Liver (tissue), 9 donors: Measurements from ENCODE around the gene CAST. TPM values are rescaled to one million over a fixed set of nuclear protein-coding genes. Genes with fewer than 3 reads are reported as not detected.

Source experiments
- DNase-seq: peaks from one replicate; pipeline ENCODE4 v3.0.0-alpha.2; 2017; ENCODE audit warnings: low spot score
- H3K27ac ChIP-seq, 2 donors: one replicate each; pipeline ENCODE4 v1.7.0; 2013; ENCODE audit warnings: inconsistent platforms in 2 of 2, low read length in 2 of 2, control low read depth in 1 of 2, low read depth in 1 of 2, mild to moderate bottlenecking in 1 of 2
- H3K27me3 ChIP-seq, 4 donors: one replicate each; pipeline versions ENCODE4 v1.6.1 to v1.7.0; 2013; ENCODE audit warnings: low read length in 3 of 4, inconsistent platforms in 1 of 4, mild to moderate bottlenecking in 1 of 4, moderate library complexity in 1 of 4; ENCODE audit not compliant: control insufficient read depth in 4 of 4, insufficient read depth in 4 of 4
- H3K36me3 ChIP-seq, 4 donors: one replicate each; pipeline versions ENCODE4 v1.6.1 to v1.7.0; 2013; ENCODE audit warnings: low read length in 3 of 4, mild to moderate bottlenecking in 3 of 4, low read depth in 1 of 4, moderate library complexity in 1 of 4; ENCODE audit not compliant: control insufficient read depth in 4 of 4, insufficient read depth in 3 of 4
- H3K4me1 ChIP-seq, 4 donors: one replicate each; pipeline versions ENCODE4 v1.6.1 to v1.7.0; 2013; ENCODE audit warnings: low read length in 3 of 4, mild to moderate bottlenecking in 3 of 4, moderate library complexity in 1 of 4; ENCODE audit not compliant: control insufficient read depth in 4 of 4, insufficient read depth in 4 of 4
- H3K4me3 ChIP-seq, 3 donors: one replicate each; pipeline versions ENCODE4 v1.6.1 to v1.7.0; 2013; ENCODE audit warnings: low read length in 3 of 3, control low read depth in 1 of 3, low read depth in 1 of 3, mild to moderate bottlenecking in 1 of 3
- H3K9ac ChIP-seq, 2 donors: one replicate each; pipeline ENCODE4 v1.7.0; 2013; ENCODE audit warnings: low read length in 2 of 2, mild to moderate bottlenecking in 2 of 2, moderate library complexity in 2 of 2, control low read depth in 1 of 2, low read depth in 1 of 2
- H3K9me3 ChIP-seq, 4 donors: one replicate each; pipeline versions ENCODE4 v1.6.1 to v1.7.0; 2013; ENCODE audit warnings: low read length in 3 of 4; ENCODE audit not compliant: control insufficient read depth in 4 of 4
- ATF3 ChIP-seq: IDR thresholded peaks from 2 replicates; pipeline ENCODE4 v1.6.1; 2016; ENCODE audit warnings: antibody characterized with exemption
- FOXA1 ChIP-seq: IDR thresholded peaks from 2 replicates; pipeline ENCODE4 v1.6.1; 2016; ENCODE audit warnings: antibody characterized with exemption
- GABPA ChIP-seq, 2 donors: IDR thresholded peaks in 1 of 2; conservative IDR thresholded peaks in 1 of 2; 2 replicates each; pipeline ENCODE4 v1.6.1; 2016; ENCODE audit warnings: antibody characterized with exemption in 2 of 2, mild to moderate bottlenecking in 1 of 2, moderate library complexity in 1 of 2
- HNF4A ChIP-seq, 2 donors: conservative IDR thresholded peaks; 2 replicates each; pipeline ENCODE4 v1.6.1; 2016; ENCODE audit warnings: antibody characterized with exemption in 2 of 2, mild to moderate bottlenecking in 2 of 2
- HNF4G ChIP-seq: IDR thresholded peaks from 2 replicates; pipeline ENCODE4 v1.6.1; 2016; ENCODE audit warnings: antibody characterized with exemption
- JUND ChIP-seq, 2 donors: IDR thresholded peaks; 2 replicates each; pipeline ENCODE4 v1.6.1; 2016; ENCODE audit warnings: antibody characterized with exemption in 2 of 2
- MAX ChIP-seq: IDR thresholded peaks from 2 replicates; pipeline ENCODE4 v1.6.1; 2016; ENCODE audit warnings: antibody characterized with exemption
- NR2F2 ChIP-seq: IDR thresholded peaks from 2 replicates; pipeline ENCODE4 v1.6.1; 2016; ENCODE audit warnings: antibody characterized with exemption
- TAF1 ChIP-seq: conservative IDR thresholded peaks from 2 replicates; pipeline ENCODE4 v1.6.1; 2016; ENCODE audit warnings: antibody characterized with exemption, mild to moderate bottlenecking
- YY1 ChIP-seq: IDR thresholded peaks from 2 replicates; pipeline ENCODE4 v1.6.1; 2016; ENCODE audit warnings: antibody characterized with exemption, mild to moderate bottlenecking
- WGBS: extraction: QIAGEN DNeasy Blood & Tissue Kit; methylation state at CpG from one replicate; pipeline ENCODE4 v1.1.7; 2013; 5-methylcytosine and 5-hydroxymethylcytosine counted together
- polyA plus RNA-seq, 2 donors: library from polyadenylated mRNA; stranded (reverse) in 1 of 2; unstranded in 1 of 2; fragments of 200-250 nt in 1 of 2; fragments of >200 nt in 1 of 2; fragmentation: Nextera tagmentation in 1 of 2; extraction: Ambion mirVana in 1 of 2; gene quantifications; one replicate each; pipeline versions ENCODE4 v1.2.1 to v1.2.3, GENCODE V29; 2013 to 2015
- total RNA-seq, 2 donors: library from RNA; depleted of rRNA; stranded (reverse); fragments of >200 nt; gene quantifications; one replicate each; pipeline ENCODE4 v1.2.3, GENCODE V29; 2014
- TF ChIP-seq, protein P1 (sequence below): IDR thresholded peaks from 2 replicates; pipeline ENCODE4 v1.6.1; 2016; ENCODE audit warnings: antibody characterized with exemption
- TF ChIP-seq, protein P2 (sequence below): fragments of 150-350 bp; IDR thresholded peaks from 2 replicates; pipeline ENCODE4 v1.5.1; 2017; ENCODE audit warnings: improper control_type of control experiment, low read depth, low read length; ENCODE audit not compliant: missing input control
- TF ChIP-seq, protein P3 (sequence below): IDR thresholded peaks from 2 replicates; pipeline ENCODE4 v1.6.1; 2016; ENCODE audit warnings: antibody characterized with exemption, mild to moderate bottlenecking
- donor health status: healthy.
- donor health status: healthy.
- donor health status: healthy.
- donor health status: healthy.
- donor health status: healthy.

Gene CAST
- total and polyA plus RNA-seq, 4 donors = 43.3 to 126 (median 81.0) TPM

- no peaks in the 10 kb centered on the region for H3K36me3 ChIP-seq
- no peaks in the 10 kb centered on the region for H3K9me3 ChIP-seq
- no peak overlapping the region for H3K4me3 ChIP-seq
- no peaks in the 10 kb centered on the region for H3K27me3 ChIP-seq
- peak overlapping the region in 1 of 2 donors; percentile 34 for H3K27ac ChIP-seq
- 76% methylated on average over 5 of the region's 5 CpGs for WGBS
- H3K9ac ChIP-seq = no peak overlapping the region
- peaks cover 2 to 11% (median 8%) of the 10 kb centered on the region in 4 donors for H3K4me1 ChIP-seq
- TF ChIP-seq NR2F2 (no peak), TAF1 (no peak), HNF4A (conservative IDR thresholded peaks at IDR 0.05) (no peak), JUND (IDR thresholded peaks at IDR 0.05) (no peak), YY1 (no peak), HNF4G (no peak)
- TF ChIP-seq, protein P1, sequence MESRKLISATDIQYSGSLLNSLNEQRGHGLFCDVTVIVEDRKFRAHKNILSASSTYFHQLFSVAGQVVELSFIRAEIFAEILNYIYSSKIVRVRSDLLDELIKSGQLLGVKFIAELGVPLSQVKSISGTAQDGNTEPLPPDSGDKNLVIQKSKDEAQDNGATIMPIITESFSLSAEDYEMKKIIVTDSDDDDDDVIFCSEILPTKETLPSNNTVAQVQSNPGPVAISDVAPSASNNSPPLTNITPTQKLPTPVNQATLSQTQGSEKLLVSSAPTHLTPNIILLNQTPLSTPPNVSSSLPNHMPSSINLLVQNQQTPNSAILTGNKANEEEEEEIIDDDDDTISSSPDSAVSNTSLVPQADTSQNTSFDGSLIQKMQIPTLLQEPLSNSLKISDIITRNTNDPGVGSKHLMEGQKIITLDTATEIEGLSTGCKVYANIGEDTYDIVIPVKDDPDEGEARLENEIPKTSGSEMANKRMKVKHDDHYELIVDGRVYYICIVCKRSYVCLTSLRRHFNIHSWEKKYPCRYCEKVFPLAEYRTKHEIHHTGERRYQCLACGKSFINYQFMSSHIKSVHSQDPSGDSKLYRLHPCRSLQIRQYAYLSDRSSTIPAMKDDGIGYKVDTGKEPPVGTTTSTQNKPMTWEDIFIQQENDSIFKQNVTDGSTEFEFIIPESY = no peak
- TF ChIP-seq, protein P2, sequence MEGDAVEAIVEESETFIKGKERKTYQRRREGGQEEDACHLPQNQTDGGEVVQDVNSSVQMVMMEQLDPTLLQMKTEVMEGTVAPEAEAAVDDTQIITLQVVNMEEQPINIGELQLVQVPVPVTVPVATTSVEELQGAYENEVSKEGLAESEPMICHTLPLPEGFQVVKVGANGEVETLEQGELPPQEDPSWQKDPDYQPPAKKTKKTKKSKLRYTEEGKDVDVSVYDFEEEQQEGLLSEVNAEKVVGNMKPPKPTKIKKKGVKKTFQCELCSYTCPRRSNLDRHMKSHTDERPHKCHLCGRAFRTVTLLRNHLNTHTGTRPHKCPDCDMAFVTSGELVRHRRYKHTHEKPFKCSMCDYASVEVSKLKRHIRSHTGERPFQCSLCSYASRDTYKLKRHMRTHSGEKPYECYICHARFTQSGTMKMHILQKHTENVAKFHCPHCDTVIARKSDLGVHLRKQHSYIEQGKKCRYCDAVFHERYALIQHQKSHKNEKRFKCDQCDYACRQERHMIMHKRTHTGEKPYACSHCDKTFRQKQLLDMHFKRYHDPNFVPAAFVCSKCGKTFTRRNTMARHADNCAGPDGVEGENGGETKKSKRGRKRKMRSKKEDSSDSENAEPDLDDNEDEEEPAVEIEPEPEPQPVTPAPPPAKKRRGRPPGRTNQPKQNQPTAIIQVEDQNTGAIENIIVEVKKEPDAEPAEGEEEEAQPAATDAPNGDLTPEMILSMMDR = no peak
- TF ChIP-seq, protein P3, sequence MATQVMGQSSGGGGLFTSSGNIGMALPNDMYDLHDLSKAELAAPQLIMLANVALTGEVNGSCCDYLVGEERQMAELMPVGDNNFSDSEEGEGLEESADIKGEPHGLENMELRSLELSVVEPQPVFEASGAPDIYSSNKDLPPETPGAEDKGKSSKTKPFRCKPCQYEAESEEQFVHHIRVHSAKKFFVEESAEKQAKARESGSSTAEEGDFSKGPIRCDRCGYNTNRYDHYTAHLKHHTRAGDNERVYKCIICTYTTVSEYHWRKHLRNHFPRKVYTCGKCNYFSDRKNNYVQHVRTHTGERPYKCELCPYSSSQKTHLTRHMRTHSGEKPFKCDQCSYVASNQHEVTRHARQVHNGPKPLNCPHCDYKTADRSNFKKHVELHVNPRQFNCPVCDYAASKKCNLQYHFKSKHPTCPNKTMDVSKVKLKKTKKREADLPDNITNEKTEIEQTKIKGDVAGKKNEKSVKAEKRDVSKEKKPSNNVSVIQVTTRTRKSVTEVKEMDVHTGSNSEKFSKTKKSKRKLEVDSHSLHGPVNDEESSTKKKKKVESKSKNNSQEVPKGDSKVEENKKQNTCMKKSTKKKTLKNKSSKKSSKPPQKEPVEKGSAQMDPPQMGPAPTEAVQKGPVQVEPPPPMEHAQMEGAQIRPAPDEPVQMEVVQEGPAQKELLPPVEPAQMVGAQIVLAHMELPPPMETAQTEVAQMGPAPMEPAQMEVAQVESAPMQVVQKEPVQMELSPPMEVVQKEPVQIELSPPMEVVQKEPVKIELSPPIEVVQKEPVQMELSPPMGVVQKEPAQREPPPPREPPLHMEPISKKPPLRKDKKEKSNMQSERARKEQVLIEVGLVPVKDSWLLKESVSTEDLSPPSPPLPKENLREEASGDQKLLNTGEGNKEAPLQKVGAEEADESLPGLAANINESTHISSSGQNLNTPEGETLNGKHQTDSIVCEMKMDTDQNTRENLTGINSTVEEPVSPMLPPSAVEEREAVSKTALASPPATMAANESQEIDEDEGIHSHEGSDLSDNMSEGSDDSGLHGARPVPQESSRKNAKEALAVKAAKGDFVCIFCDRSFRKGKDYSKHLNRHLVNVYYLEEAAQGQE = no peak
- DNase-seq = no peak
Measured at GRCh38 chr5:96649681-96650540, 12.3 kb upstream of the CAST start.

DNA sequence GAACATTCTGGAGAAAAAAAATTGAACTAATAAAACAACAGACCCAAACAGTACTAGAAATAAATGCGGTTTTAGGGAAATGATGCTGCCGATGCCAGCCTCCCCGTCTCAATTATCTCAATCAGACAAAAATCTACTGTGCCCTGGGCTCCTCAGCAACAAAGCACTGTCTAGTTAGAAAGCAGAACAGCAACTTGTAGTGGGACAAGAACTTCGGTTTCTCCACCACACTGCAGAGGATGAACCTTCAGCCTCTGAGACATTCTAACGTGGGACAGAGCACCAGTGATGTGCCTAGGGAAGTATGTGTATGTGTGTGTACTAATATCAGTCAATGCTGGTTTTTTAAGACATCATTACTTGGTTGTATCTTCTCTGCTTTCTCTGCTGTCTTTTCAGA, 11.1 kb upstream of the CAST start:
- H3K27me3 ChIP-seq = no peaks in the 10 kb centered on the region
- H3K36me3 ChIP-seq = no peaks in the 10 kb centered on the region
- H3K9ac ChIP-seq = no peak overlapping the region
- no peak for DNase-seq
- H3K4me1 ChIP-seq = peaks cover 2 to 13% (median 10%) of the 10 kb centered on the region in 4 donors
- 89% methylated on average over 5 of the region's 5 CpGs for WGBS
- no peak overlapping the region for H3K4me3 ChIP-seq
- no peak overlapping the region for H3K27ac ChIP-seq
- H3K9me3 ChIP-seq = no peaks in the 10 kb centered on the region
- TF ChIP-seq ATF3 (no peak), FOXA1 (no peak), GABPA (IDR thresholded peaks at IDR 0.05 in 1 of 2, conservative IDR thresholded peaks at IDR 0.05 in 1 of 2) (no peak), MAX (no peak), TAF1 (no peak)
- TF ChIP-seq, protein P1 = no peak
